ENCODE data around the gene LSAMP.

GRCh38 chr3:115943579-115943978, 501.7 kb downstream of the LSAMP start:
- TF ChIP-seq, protein P1, sequence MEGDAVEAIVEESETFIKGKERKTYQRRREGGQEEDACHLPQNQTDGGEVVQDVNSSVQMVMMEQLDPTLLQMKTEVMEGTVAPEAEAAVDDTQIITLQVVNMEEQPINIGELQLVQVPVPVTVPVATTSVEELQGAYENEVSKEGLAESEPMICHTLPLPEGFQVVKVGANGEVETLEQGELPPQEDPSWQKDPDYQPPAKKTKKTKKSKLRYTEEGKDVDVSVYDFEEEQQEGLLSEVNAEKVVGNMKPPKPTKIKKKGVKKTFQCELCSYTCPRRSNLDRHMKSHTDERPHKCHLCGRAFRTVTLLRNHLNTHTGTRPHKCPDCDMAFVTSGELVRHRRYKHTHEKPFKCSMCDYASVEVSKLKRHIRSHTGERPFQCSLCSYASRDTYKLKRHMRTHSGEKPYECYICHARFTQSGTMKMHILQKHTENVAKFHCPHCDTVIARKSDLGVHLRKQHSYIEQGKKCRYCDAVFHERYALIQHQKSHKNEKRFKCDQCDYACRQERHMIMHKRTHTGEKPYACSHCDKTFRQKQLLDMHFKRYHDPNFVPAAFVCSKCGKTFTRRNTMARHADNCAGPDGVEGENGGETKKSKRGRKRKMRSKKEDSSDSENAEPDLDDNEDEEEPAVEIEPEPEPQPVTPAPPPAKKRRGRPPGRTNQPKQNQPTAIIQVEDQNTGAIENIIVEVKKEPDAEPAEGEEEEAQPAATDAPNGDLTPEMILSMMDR (conservative IDR thresholded peaks at IDR 0.05; ENCODE audit: low read depth, low read length) = no peak
- no peak for TF ChIP-seq EZH2 (IDR thresholded peaks at IDR 0.05; ENCODE audit: borderline replicate concordance, low read depth, low read length, poor library complexity, severe bottlenecking)

All from A673 (cell line).